ENCODE data around the gene GLI3.

DNA sequence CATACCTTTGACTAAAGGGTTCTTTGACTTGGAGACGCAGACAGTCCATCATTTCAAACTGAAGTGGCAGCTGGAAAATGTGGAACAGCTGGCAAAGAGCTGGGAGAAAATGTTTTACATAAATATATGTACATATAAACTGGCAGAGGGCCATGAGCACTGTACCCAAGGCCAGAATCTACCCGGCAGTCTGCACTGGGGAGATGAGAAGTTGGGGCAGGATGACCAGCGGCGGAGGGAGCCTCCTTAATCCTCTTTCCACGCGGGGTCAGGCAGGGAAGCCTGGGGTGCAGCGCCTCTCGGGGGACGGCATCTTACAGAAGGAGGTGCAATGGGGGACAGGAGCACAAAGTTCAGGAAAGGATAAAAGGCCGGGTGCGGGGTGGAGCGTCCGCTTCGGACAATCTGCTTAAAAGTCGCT lies 1.3 kb downstream of the GLI3 start:
- TF ChIP-seq EP300 (IDR thresholded peaks at IDR 0.05; ENCODE audit: borderline replicate concordance in 1 of 2, low read depth in 2 of 2, low read length in 2 of 2), result no peak
- TF ChIP-seq, protein P1, sequence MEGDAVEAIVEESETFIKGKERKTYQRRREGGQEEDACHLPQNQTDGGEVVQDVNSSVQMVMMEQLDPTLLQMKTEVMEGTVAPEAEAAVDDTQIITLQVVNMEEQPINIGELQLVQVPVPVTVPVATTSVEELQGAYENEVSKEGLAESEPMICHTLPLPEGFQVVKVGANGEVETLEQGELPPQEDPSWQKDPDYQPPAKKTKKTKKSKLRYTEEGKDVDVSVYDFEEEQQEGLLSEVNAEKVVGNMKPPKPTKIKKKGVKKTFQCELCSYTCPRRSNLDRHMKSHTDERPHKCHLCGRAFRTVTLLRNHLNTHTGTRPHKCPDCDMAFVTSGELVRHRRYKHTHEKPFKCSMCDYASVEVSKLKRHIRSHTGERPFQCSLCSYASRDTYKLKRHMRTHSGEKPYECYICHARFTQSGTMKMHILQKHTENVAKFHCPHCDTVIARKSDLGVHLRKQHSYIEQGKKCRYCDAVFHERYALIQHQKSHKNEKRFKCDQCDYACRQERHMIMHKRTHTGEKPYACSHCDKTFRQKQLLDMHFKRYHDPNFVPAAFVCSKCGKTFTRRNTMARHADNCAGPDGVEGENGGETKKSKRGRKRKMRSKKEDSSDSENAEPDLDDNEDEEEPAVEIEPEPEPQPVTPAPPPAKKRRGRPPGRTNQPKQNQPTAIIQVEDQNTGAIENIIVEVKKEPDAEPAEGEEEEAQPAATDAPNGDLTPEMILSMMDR (IDR thresholded peaks at IDR 0.05; ENCODE audit: control extremely low read depth in 1 of 3, insufficient read depth in 1 of 3, low read depth in 1 of 3, low read length in 3 of 3), result no peak
- TF ChIP-seq GABPA (IDR thresholded peaks at IDR 0.05; ENCODE audit: borderline replicate concordance, insufficient read depth, low read length), result no peak
- TF ChIP-seq CEBPB (IDR thresholded peaks at IDR 0.05; ENCODE audit: low read depth, low read length), result no peak
- TF ChIP-seq CHD2 (IDR thresholded peaks at IDR 0.05; ENCODE audit: low read length), result no peak
- TF ChIP-seq TAF1 (IDR thresholded peaks at IDR 0.05; ENCODE audit: low read depth, low read length), result no peak
- TF ChIP-seq, protein P2, sequence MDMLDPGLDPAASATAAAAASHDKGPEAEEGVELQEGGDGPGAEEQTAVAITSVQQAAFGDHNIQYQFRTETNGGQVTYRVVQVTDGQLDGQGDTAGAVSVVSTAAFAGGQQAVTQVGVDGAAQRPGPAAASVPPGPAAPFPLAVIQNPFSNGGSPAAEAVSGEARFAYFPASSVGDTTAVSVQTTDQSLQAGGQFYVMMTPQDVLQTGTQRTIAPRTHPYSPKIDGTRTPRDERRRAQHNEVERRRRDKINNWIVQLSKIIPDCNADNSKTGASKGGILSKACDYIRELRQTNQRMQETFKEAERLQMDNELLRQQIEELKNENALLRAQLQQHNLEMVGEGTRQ (IDR thresholded peaks at IDR 0.05; ENCODE audit: low read length), result no peak
- TF ChIP-seq POLR2A (IDR thresholded peaks at IDR 0.05; ENCODE audit: control extremely low read depth in 1 of 2, low read depth in 2 of 2, low read length in 2 of 2), result no peak
- no peak for TF ChIP-seq ZNF274 (IDR thresholded peaks at IDR 0.05; ENCODE audit: borderline replicate concordance, extremely low read depth, low read length)
- TF ChIP-seq, protein P3, sequence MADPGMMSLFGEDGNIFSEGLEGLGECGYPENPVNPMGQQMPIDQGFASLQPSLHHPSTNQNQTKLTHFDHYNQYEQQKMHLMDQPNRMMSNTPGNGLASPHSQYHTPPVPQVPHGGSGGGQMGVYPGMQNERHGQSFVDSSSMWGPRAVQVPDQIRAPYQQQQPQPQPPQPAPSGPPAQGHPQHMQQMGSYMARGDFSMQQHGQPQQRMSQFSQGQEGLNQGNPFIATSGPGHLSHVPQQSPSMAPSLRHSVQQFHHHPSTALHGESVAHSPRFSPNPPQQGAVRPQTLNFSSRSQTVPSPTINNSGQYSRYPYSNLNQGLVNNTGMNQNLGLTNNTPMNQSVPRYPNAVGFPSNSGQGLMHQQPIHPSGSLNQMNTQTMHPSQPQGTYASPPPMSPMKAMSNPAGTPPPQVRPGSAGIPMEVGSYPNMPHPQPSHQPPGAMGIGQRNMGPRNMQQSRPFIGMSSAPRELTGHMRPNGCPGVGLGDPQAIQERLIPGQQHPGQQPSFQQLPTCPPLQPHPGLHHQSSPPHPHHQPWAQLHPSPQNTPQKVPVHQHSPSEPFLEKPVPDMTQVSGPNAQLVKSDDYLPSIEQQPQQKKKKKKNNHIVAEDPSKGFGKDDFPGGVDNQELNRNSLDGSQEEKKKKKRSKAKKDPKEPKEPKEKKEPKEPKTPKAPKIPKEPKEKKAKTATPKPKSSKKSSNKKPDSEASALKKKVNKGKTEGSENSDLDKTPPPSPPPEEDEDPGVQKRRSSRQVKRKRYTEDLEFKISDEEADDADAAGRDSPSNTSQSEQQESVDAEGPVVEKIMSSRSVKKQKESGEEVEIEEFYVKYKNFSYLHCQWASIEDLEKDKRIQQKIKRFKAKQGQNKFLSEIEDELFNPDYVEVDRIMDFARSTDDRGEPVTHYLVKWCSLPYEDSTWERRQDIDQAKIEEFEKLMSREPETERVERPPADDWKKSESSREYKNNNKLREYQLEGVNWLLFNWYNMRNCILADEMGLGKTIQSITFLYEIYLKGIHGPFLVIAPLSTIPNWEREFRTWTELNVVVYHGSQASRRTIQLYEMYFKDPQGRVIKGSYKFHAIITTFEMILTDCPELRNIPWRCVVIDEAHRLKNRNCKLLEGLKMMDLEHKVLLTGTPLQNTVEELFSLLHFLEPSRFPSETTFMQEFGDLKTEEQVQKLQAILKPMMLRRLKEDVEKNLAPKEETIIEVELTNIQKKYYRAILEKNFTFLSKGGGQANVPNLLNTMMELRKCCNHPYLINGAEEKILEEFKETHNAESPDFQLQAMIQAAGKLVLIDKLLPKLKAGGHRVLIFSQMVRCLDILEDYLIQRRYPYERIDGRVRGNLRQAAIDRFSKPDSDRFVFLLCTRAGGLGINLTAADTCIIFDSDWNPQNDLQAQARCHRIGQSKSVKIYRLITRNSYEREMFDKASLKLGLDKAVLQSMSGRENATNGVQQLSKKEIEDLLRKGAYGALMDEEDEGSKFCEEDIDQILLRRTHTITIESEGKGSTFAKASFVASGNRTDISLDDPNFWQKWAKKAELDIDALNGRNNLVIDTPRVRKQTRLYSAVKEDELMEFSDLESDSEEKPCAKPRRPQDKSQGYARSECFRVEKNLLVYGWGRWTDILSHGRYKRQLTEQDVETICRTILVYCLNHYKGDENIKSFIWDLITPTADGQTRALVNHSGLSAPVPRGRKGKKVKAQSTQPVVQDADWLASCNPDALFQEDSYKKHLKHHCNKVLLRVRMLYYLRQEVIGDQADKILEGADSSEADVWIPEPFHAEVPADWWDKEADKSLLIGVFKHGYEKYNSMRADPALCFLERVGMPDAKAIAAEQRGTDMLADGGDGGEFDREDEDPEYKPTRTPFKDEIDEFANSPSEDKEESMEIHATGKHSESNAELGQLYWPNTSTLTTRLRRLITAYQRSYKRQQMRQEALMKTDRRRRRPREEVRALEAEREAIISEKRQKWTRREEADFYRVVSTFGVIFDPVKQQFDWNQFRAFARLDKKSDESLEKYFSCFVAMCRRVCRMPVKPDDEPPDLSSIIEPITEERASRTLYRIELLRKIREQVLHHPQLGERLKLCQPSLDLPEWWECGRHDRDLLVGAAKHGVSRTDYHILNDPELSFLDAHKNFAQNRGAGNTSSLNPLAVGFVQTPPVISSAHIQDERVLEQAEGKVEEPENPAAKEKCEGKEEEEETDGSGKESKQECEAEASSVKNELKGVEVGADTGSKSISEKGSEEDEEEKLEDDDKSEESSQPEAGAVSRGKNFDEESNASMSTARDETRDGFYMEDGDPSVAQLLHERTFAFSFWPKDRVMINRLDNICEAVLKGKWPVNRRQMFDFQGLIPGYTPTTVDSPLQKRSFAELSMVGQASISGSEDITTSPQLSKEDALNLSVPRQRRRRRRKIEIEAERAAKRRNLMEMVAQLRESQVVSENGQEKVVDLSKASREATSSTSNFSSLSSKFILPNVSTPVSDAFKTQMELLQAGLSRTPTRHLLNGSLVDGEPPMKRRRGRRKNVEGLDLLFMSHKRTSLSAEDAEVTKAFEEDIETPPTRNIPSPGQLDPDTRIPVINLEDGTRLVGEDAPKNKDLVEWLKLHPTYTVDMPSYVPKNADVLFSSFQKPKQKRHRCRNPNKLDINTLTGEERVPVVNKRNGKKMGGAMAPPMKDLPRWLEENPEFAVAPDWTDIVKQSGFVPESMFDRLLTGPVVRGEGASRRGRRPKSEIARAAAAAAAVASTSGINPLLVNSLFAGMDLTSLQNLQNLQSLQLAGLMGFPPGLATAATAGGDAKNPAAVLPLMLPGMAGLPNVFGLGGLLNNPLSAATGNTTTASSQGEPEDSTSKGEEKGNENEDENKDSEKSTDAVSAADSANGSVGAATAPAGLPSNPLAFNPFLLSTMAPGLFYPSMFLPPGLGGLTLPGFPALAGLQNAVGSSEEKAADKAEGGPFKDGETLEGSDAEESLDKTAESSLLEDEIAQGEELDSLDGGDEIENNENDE (IDR thresholded peaks at IDR 0.05; ENCODE audit: insufficient replicate concordance, low read length), result no peak
- no peak for TF ChIP-seq POLR2AphosphoS5 (IDR thresholded peaks at IDR 0.05; ENCODE audit: low read depth, low read length)
- no peak for TF ChIP-seq HDAC2 (IDR thresholded peaks at IDR 0.05; ENCODE audit: borderline replicate concordance in 1 of 2, low read depth in 2 of 2, low read length in 2 of 2)
- TF ChIP-seq PHF8 (conservative IDR thresholded peaks at IDR 0.05; ENCODE audit: low read depth, low read length), result no peak
- no peak for TF ChIP-seq HDAC6 (IDR thresholded peaks at IDR 0.05; ENCODE audit: low read depth, low read length)
